K562 (cell line): ENCODE data around the gene IL1RL1. TPM values are rescaled to one million over a fixed set of nuclear protein-coding genes. Genes with fewer than 3 reads are reported as not detected.
A peak's percentile ranks its signal among the peaks of the same experiment; 100 is the strongest.

Experiments
- ATAC-seq: fragments of 200-7000 bp; cut with Tn5 transposase; 3 replicates; pipeline ENCODE4 v1.9.1; 2020; ENCODE audit warnings: moderate library complexity
- BruUV-seq: library from RNA; stranded (reverse); fragments of 400-500 nt; replicated peaks from 2 replicates; lab custom pipeline; 2021; lab: Mats Ljungman, UMichigan
- CTCF ChIA-PET: fragments of 300-600 bp; formaldehyde crosslinking; extraction: SDS; loops from one replicate; lab custom pipeline; 2021; ENCODE audit warnings: low intra/inter-chr PET ratio; lab: Yijun Ruan, JAX
- POLR2A ChIA-PET: fragments of 300-600, 350-650 bp; sonication (Branson Sonifier 250); formaldehyde crosslinking; extraction: SDS; loops from one replicate; lab custom pipeline; 2021; ENCODE audit warnings: antibody characterized with exemption, inconsistent platforms; lab: Yijun Ruan, JAX
- DNase-seq, 4 experiments: peaks; one replicate each; pipeline versions ENCODE4 v3.0.0 to v3.0.0-alpha.2; 2011 to 2018; ENCODE audit warnings: low spot score in 3 of 4, mixed read lengths in 3 of 4; ENCODE audit errors: extremely low read depth in 1 of 4
- FAIRE-seq: peaks from 2 replicates; lab custom pipeline; 2011; peaks lifted over from hg19 to GRCh38; lab: Jason Lieb, UNC
- H2AFZ ChIP-seq: 2 replicates; pipeline ENCODE4 v1.6.0; 2011; ENCODE audit warnings: low read depth, low read length, control low read depth, inconsistent platforms
- H3K27ac ChIP-seq: fragments of 200-600 bp; 3 replicates; pipeline ENCODE4 v1.8.0; 2011; ENCODE audit warnings: low read depth, mild to moderate bottlenecking, control low read depth, inconsistent platforms, low read length, moderate library complexity, mixed read lengths; ENCODE audit errors: extremely low read depth
- H3K27me3 ChIP-seq, 2 experiments: fragments of 300-600 bp in 1 of 2; 2 replicates in 1 of 2; 3 replicates in 1 of 2; pipeline versions ENCODE4 v1.6.0 to v1.8.0; 2011; ENCODE audit warnings: inconsistent platforms in 2 of 2, low read length in 2 of 2, mild to moderate bottlenecking in 1 of 2, mixed read lengths in 1 of 2, moderate library complexity in 1 of 2; ENCODE audit not compliant: control insufficient read depth in 2 of 2, insufficient read depth in 2 of 2
- H3K36me3 ChIP-seq: fragments of 300-600 bp; 3 replicates; pipeline ENCODE4 v1.8.0; 2011; ENCODE audit warnings: mild to moderate bottlenecking, low read length, inconsistent platforms; ENCODE audit not compliant: control insufficient read depth, insufficient read depth
- H3K4me1 ChIP-seq, 2 experiments: fragments of 200-600 bp in 1 of 2; replicated peaks in 1 of 2; 2 replicates in 1 of 2; 3 replicates in 1 of 2; pipeline versions ENCODE4 v1.5.1 to v1.8.0; 2011; ENCODE audit warnings: inconsistent platforms in 2 of 2, low read length in 2 of 2, mild to moderate bottlenecking in 1 of 2, mixed read lengths in 1 of 2, moderate library complexity in 1 of 2; ENCODE audit not compliant: control insufficient read depth in 2 of 2, insufficient read depth in 2 of 2
- H3K4me2 ChIP-seq: 2 replicates; pipeline ENCODE4 v1.6.1; 2011; ENCODE audit warnings: low read length, control low read depth, inconsistent platforms, mixed read lengths; ENCODE audit not compliant: insufficient read depth
- H3K4me3 ChIP-seq: fragments of 200-600 bp; sonication (generic), shearing (Covaris generic); 2 replicates; pipeline ENCODE4 v1.5.1; 2016; ENCODE audit warnings: control low read depth, inconsistent platforms
- H3K79me2 ChIP-seq: fragments of 200-600 bp; 3 replicates; pipeline ENCODE4 v1.8.0; 2011; ENCODE audit warnings: low read length, inconsistent platforms; ENCODE audit not compliant: control insufficient read depth, insufficient read depth
- H3K9ac ChIP-seq, 2 experiments: 2 replicates each; pipeline versions ENCODE4 v1.6.0 to v1.6.1; 2011; ENCODE audit warnings: low read depth in 2 of 2, low read length in 2 of 2, control low read depth in 1 of 2, inconsistent platforms in 1 of 2, mild to moderate bottlenecking in 1 of 2, mixed read lengths in 1 of 2; ENCODE audit not compliant: insufficient read depth in 1 of 2
- H3K9me1 ChIP-seq: one replicate; pipeline ENCODE4 v1.6.0; 2011; ENCODE audit warnings: inconsistent platforms, mild to moderate bottlenecking, low read length, moderate library complexity; ENCODE audit not compliant: control insufficient read depth, insufficient read depth
- H3K9me3 ChIP-seq: replicated peaks from 2 replicates; pipeline ENCODE4 v1.5.1; 2011; ENCODE audit warnings: low read depth, low read length, inconsistent platforms; ENCODE audit not compliant: control insufficient read depth, insufficient read depth
- H4K20me1 ChIP-seq: replicated peaks from 2 replicates; pipeline ENCODE4 v1.6.1; 2011; ENCODE audit warnings: low read length, inconsistent platforms, mixed read lengths; ENCODE audit not compliant: control insufficient read depth, insufficient read depth
- ARID1B ChIP-seq: fragments of 450-650 bp; IDR thresholded peaks from 2 replicates; pipeline ENCODE4 v1.6.1; 2016; ENCODE audit warnings: antibody characterized with exemption, mild to moderate bottlenecking, inconsistent platforms
- C11orf30 ChIP-seq: fragments of 450-650 bp; IDR thresholded peaks from 2 replicates; pipeline ENCODE4 v1.6.1; 2016; ENCODE audit warnings: low read depth, mild to moderate bottlenecking
- CBFA2T2 ChIP-seq: fragments of 450-650 bp; conservative IDR thresholded peaks from 2 replicates; pipeline ENCODE4 v1.6.1; 2017; ENCODE audit warnings: mild to moderate bottlenecking
- CBFA2T3 ChIP-seq: fragments of 450-650 bp; IDR thresholded peaks from 2 replicates; pipeline ENCODE4 v1.6.1; 2017
- CBX2 ChIP-seq: fragments of 200-600 bp; sonication (generic); IDR thresholded peaks from one replicate; pipeline ENCODE4 v1.6.1; 2012; ENCODE audit warnings: mild to moderate bottlenecking, low read length, inconsistent platforms; ENCODE audit not compliant: insufficient read depth, poor library complexity, severe bottlenecking
- CUX1 ChIP-seq: fragments of 200-800 bp; sonication (Bioruptor generic); IDR thresholded peaks from 2 replicates; pipeline ENCODE4 v1.6.1; 2016; ENCODE audit warnings: missing genetic modification characterization, missing compliant biosample characterization
- FOSL1 ChIP-seq: fragments of 200-800 bp; sonication (Bioruptor generic); conservative IDR thresholded peaks from 2 replicates; pipeline ENCODE4 v1.6.1; 2016; ENCODE audit warnings: missing genetic modification characterization, missing compliant biosample characterization
- JUND ChIP-seq, 2 experiments: IDR thresholded peaks; 2 replicates in 1 of 2; 3 replicates in 1 of 2; pipeline ENCODE4 v1.6.1; 2011; ENCODE audit warnings: borderline replicate concordance in 2 of 2, low read depth in 2 of 2, low read length in 2 of 2, improper control_type of control experiment in 1 of 2, missing biosample characterization in 1 of 2, missing genetic modification characterization in 1 of 2, missing genetic modification reagents in 1 of 2
- MAFG ChIP-seq: fragments of 450-650 bp; conservative IDR thresholded peaks from 2 replicates; pipeline ENCODE4 v1.6.1; 2016; ENCODE audit warnings: missing genetic modification characterization, missing compliant biosample characterization
- MEIS2 ChIP-seq: fragments of 450-650 bp; IDR thresholded peaks from 2 replicates; pipeline ENCODE4 v1.6.1; 2014; ENCODE audit warnings: mild to moderate bottlenecking; ENCODE audit not compliant: partially characterized antibody
- NCOR1 ChIP-seq: fragments of 450-650 bp; IDR thresholded peaks from 2 replicates; pipeline ENCODE4 v1.6.1; 2016; ENCODE audit warnings: mild to moderate bottlenecking, moderate library complexity
- RCOR1 ChIP-seq, 2 experiments: IDR thresholded peaks; 2 replicates each; pipeline ENCODE4 v1.6.1; 2012; ENCODE audit warnings: low read depth in 2 of 2, low read length in 2 of 2, borderline replicate concordance in 1 of 2, improper control_type of control experiment in 1 of 2
- SMARCA4 ChIP-seq: fragments of 450-650 bp; IDR thresholded peaks from 2 replicates; pipeline ENCODE4 v1.6.1; 2016
- TEAD4 ChIP-seq, 2 experiments: sonication (generic) in 1 of 2; formaldehyde crosslinking in 1 of 2; IDR thresholded peaks; 2 replicates each; pipeline versions ENCODE4 v1.6.1 to v1.8.0; 2012 to 2022; ENCODE audit warnings: borderline replicate concordance in 1 of 2, inconsistent platforms in 1 of 2, low read length in 1 of 2, mild to moderate bottlenecking in 1 of 2, missing genetic modification reagents in 1 of 2
- ZNF766 ChIP-seq: fragments of 200-800 bp; sonication (Bioruptor generic); conservative IDR thresholded peaks from 2 replicates; pipeline ENCODE4 v1.6.1; 2016; ENCODE audit warnings: missing genetic modification characterization, missing compliant biosample characterization
- ZNF79 ChIP-seq: fragments of 250-450 bp; sonication (Bioruptor Pico); IDR thresholded peaks from 2 replicates; pipeline ENCODE4 v1.4.0; 2020; ENCODE audit warnings: low read depth, mild to moderate bottlenecking, moderate library complexity
- WGBS: fragments of 100-300 bp; shearing (Covaris generic); methylation state at CpG from one replicate; pipeline ENCODE4 v1.1.6; 2016; ENCODE audit warnings: low coverage, mixed read lengths; ENCODE audit not compliant: insufficient coverage; ENCODE audit errors: missing lambda C conversion rate; 5-methylcytosine and 5-hydroxymethylcytosine counted together
- in situ Hi-C: fragments of 300-500 bp; cut with MboI; formaldehyde crosslinking; loops from 4 replicates; pipeline ENCODE4 v1.15.0; 2018; ENCODE audit warnings: inconsistent platforms, mixed read lengths
- intact Hi-C: fragments of 100-400 bp; cut with micrococcal nuclease; formaldehyde crosslinking; loops from 2 replicates; pipeline ENCODE4 v1.14.2; 2022
- polyA plus RNA-seq, 8 experiments: library from polyadenylated mRNA; depleted of rRNA in 4 of 8; stranded (reverse) in 5 of 8; unstranded in 3 of 8; fragments of >200 nt; fragmentation: Nextera tagmentation in 2 of 8; fragmentation: Illumina TruSeq in 1 of 8; extraction: Ambion mirVana in 2 of 8; extraction: Trizol in 1 of 8; gene quantifications; 2 replicates each; pipeline versions ENCODE4 v1.2.1 to v1.2.3, GENCODE V29; 2011 to 2014; ENCODE audit warnings: inconsistent platforms in 1 of 8, missing spikeins in 1 of 8
- total RNA-seq, 7 experiments: library from RNA; depleted of rRNA in 6 of 7; stranded (reverse); fragments of >200 nt in 6 of 7; fragmentation: Illumina TruSeq in 2 of 7; extraction: Trizol in 2 of 7; gene quantifications; 2 replicates each; pipeline versions ENCODE4 v1.2.1 to v1.2.3, GENCODE V29; 2011 to 2021; ENCODE audit warnings: low replicate concordance in 1 of 7

IL1RL1 gene
- total and polyA plus RNA-seq, 9 of the 15 experiments (the other 6 are each of a cell fraction or from before 2014, with no cell fraction given), result 0.06 to 3.3 (median 0.59) TPM

GRCh38 chr2:102337481-102338386 is 26.4 kb downstream of the IL1RL1 start:
- no peaks in the 10 kb centered on the region for H3K79me2 ChIP-seq
- ChIA-PET POLR2A (no interaction called here), CTCF (no interaction called here)
- in situ Hi-C loops (no loop called here), intact Hi-C loops (loop anchor here (5.0 kb wide), 1 partner anchor 80 kb away; no protein-coding TSS in a partner anchor)
- 0% methylated on average over 3 of the region's 3 CpGs for WGBS
- H3K27ac ChIP-seq, result peak overlapping the region; percentile 29; the same call in 1 of the 3 replicates
- BruUV-seq, result no TSS peak
- no peak overlapping the region for H3K9ac ChIP-seq
- no peaks in the 10 kb centered on the region for H3K36me3 ChIP-seq
- peaks cover 0 to 43% of the 10 kb centered on the region in 2 experiments; a peak in 4 of 5 replicates for H3K4me1 ChIP-seq
- DNase-seq (peak in 2 of 4 experiments; percentile 13 to 51), FAIRE-seq (peak; percentile 82), ATAC-seq (peak; percentile 25; the same call in 1 of the 3 replicates)
- no peaks in the 10 kb centered on the region for H3K27me3 ChIP-seq
- H3K9me1 ChIP-seq, result no peaks in the 10 kb centered on the region
- H2AFZ ChIP-seq, result no peak overlapping the region
- no peaks in the 10 kb centered on the region for H4K20me1 ChIP-seq
- no peak overlapping the region for H3K4me2 ChIP-seq
- no peak overlapping the region for H3K4me3 ChIP-seq
- no peaks in the 10 kb centered on the region for H3K9me3 ChIP-seq
- peak; percentile 36; the same call in 1 of the 2 replicates for TF ChIP-seq SMARCA4
- peak; percentile 77 for TF ChIP-seq CBFA2T3
- no peak for TF ChIP-seq CBX2
- TF ChIP-seq CBFA2T2, result peak; percentile 50
- peak; percentile 85 for TF ChIP-seq JUND (IDR thresholded peaks at IDR 0.05; ENCODE audit: borderline replicate concordance, low read depth, low read length)
- TF ChIP-seq JUND (tag; IDR thresholded peaks at IDR 0.05; ENCODE audit: borderline replicate concordance, low read depth, low read length), result peak; percentile 76; the same call in 1 of the 3 replicates
- peak; percentile 70 for TF ChIP-seq MAFG
- TF ChIP-seq ZNF766 (CRISPR knock-in tag), result peak; percentile 44; the same call in 1 of the 2 replicates
- TF ChIP-seq ZNF79 (CRISPR knock-in tag), result no peak
- peak; percentile 66 for TF ChIP-seq ARID1B
- TF ChIP-seq CUX1 (CRISPR knock-in tag), result 0 out of 2 replicates have a peak, but pooled peaks have one; percentile 59
- TF ChIP-seq FOSL1 (tag), result peak; percentile 77
- peak; percentile 68; the same call in 1 of the 2 replicates for TF ChIP-seq TEAD4 (IDR thresholded peaks at IDR 0.05; ENCODE audit: low read length)
- TF ChIP-seq TEAD4 (CRISPR knock-in tag; IDR thresholded peaks at IDR 0.05; ENCODE audit: borderline replicate concordance), result no peak
- TF ChIP-seq NCOR1, result peak; percentile 30; the same call in 1 of the 2 replicates
- TF ChIP-seq C11orf30, result peak; percentile 55; the same call in 1 of the 2 replicates
- TF ChIP-seq RCOR1 (IDR thresholded peaks at IDR 0.05; ENCODE audit: borderline replicate concordance in 1 of 2, low read depth in 2 of 2, low read length in 2 of 2), result peak in 1 of 2 experiments; percentile 34; a peak in 1 of 4 replicates
- TF ChIP-seq MEIS2, result peak; percentile 58
